HL-60 (cell line): ENCODE measurements around the gene GP1BB.

ENCODE experiments used
- DNase-seq, 2 experiments: peaks; one replicate each; pipeline ENCODE4 v3.0.0-alpha.2; 2010 to 2020; ENCODE audit warnings: low read depth in 1 of 2, low spot score in 1 of 2
- H3K27ac ChIP-seq: fragments of 250-450 bp; sonication (Bioruptor Pico); replicated peaks from 2 replicates; pipeline ENCODE4 v1.5.1; 2020; ENCODE audit warnings: mild to moderate bottlenecking, moderate library complexity
- H3K27me3 ChIP-seq: fragments of 250-450 bp; sonication (Bioruptor Pico); 2 replicates; pipeline ENCODE4 v1.5.1; 2021; ENCODE audit warnings: mild to moderate bottlenecking, moderate library complexity; ENCODE audit not compliant: insufficient read depth, poor library complexity, severe bottlenecking
- H3K4me3 ChIP-seq: replicated peaks from 2 replicates; pipeline ENCODE4 v1.5.1; 2011; ENCODE audit warnings: mild to moderate bottlenecking, control low read depth, low read length; ENCODE audit not compliant: insufficient read depth
- GABPA ChIP-seq: IDR thresholded peaks from 2 replicates; pipeline ENCODE4 v1.6.1; 2012; ENCODE audit warnings: low read depth
- POLR2AphosphoS5 ChIP-seq: IDR thresholded peaks from 2 replicates; pipeline ENCODE4 v1.6.1; 2012; ENCODE audit warnings: low read depth
- SPI1 ChIP-seq: IDR thresholded peaks from 2 replicates; pipeline ENCODE4 v1.6.1; 2012; ENCODE audit warnings: low read depth, mild to moderate bottlenecking, borderline replicate concordance
- TF ChIP-seq, protein P1 (sequence below): IDR thresholded peaks from 2 replicates; pipeline ENCODE4 v1.6.1; 2012; ENCODE audit warnings: low read depth; ENCODE audit not compliant: insufficient replicate concordance
- TF ChIP-seq, protein P2 (sequence below): IDR thresholded peaks from one replicate; pipeline ENCODE4 v1.5.1; 2011; ENCODE audit warnings: low read length, control low read depth, inconsistent platforms; ENCODE audit not compliant: insufficient read depth

Gene GP1BB

DNA sequence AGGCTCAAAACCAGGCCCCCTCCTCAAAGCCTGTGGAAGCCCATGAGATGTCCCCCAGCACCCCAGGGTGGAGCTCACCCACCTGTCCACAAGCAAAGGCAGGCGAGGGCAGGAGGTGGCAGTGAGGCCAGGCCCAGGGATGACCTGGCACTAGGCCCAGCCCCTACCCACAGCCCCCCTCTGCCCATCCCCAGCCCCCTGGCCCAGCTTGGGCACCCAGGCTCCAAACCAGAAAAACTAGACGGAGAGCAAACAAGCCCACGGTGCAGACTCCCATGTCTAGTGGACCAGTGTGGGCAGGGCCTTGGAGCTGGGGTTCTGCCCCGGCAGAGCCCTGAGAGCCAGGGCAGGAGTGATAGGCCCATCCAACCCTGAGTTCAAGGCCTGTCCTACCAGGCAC lies 20.3 kb downstream of the GP1BB start:
- DNase-seq = no peak
- Histone ChIP-seq H3K27me3 (no peaks in the 10 kb centered on the region), H3K27ac (no peak overlapping the region), H3K4me3 (no peak overlapping the region)
- TF ChIP-seq SPI1 = no peak
- TF ChIP-seq, protein P1, sequence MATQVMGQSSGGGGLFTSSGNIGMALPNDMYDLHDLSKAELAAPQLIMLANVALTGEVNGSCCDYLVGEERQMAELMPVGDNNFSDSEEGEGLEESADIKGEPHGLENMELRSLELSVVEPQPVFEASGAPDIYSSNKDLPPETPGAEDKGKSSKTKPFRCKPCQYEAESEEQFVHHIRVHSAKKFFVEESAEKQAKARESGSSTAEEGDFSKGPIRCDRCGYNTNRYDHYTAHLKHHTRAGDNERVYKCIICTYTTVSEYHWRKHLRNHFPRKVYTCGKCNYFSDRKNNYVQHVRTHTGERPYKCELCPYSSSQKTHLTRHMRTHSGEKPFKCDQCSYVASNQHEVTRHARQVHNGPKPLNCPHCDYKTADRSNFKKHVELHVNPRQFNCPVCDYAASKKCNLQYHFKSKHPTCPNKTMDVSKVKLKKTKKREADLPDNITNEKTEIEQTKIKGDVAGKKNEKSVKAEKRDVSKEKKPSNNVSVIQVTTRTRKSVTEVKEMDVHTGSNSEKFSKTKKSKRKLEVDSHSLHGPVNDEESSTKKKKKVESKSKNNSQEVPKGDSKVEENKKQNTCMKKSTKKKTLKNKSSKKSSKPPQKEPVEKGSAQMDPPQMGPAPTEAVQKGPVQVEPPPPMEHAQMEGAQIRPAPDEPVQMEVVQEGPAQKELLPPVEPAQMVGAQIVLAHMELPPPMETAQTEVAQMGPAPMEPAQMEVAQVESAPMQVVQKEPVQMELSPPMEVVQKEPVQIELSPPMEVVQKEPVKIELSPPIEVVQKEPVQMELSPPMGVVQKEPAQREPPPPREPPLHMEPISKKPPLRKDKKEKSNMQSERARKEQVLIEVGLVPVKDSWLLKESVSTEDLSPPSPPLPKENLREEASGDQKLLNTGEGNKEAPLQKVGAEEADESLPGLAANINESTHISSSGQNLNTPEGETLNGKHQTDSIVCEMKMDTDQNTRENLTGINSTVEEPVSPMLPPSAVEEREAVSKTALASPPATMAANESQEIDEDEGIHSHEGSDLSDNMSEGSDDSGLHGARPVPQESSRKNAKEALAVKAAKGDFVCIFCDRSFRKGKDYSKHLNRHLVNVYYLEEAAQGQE = no peak

DNA sequence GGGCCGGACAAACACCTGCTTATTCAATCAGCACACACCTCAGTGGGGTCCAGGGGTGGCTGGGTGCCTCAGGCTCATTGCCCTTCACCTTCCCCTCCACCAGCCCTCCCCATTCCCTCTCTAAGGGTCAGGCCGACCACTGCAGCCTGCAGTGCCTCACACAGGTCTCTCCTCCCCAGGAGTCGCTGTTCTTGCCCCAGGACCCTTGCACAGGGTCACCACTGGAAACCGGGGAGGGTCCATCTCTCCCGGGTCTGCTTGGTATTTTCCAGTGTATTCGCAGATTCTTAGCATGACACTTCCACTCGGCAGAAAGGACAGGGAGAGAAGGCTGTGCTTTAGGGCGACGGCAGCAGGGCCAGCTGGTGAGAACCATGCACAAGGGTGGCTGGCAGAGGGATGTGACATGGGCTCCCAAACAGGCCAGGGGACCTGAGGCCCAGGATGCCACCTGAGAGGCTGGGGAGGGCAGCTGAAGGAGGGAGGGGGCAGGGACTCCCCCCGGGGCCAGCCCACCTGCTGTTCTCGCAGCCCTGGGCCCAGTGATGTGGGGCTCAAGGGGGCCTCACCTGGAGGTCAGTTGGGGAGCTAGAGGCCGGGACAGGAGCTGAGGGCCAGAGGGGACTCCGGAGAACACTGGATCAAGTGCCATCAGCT lies 21.1 kb downstream of the GP1BB start:
- Histone ChIP-seq H3K27me3 (no peaks in the 10 kb centered on the region), H3K27ac (no peak overlapping the region)
- TF ChIP-seq POLR2AphosphoS5 = no peak
- TF ChIP-seq, protein P2, sequence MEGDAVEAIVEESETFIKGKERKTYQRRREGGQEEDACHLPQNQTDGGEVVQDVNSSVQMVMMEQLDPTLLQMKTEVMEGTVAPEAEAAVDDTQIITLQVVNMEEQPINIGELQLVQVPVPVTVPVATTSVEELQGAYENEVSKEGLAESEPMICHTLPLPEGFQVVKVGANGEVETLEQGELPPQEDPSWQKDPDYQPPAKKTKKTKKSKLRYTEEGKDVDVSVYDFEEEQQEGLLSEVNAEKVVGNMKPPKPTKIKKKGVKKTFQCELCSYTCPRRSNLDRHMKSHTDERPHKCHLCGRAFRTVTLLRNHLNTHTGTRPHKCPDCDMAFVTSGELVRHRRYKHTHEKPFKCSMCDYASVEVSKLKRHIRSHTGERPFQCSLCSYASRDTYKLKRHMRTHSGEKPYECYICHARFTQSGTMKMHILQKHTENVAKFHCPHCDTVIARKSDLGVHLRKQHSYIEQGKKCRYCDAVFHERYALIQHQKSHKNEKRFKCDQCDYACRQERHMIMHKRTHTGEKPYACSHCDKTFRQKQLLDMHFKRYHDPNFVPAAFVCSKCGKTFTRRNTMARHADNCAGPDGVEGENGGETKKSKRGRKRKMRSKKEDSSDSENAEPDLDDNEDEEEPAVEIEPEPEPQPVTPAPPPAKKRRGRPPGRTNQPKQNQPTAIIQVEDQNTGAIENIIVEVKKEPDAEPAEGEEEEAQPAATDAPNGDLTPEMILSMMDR = no peak
- TF ChIP-seq SPI1 = no peak
- no peak for TF ChIP-seq GABPA
- TF ChIP-seq, protein P1 = no peak

DNA sequence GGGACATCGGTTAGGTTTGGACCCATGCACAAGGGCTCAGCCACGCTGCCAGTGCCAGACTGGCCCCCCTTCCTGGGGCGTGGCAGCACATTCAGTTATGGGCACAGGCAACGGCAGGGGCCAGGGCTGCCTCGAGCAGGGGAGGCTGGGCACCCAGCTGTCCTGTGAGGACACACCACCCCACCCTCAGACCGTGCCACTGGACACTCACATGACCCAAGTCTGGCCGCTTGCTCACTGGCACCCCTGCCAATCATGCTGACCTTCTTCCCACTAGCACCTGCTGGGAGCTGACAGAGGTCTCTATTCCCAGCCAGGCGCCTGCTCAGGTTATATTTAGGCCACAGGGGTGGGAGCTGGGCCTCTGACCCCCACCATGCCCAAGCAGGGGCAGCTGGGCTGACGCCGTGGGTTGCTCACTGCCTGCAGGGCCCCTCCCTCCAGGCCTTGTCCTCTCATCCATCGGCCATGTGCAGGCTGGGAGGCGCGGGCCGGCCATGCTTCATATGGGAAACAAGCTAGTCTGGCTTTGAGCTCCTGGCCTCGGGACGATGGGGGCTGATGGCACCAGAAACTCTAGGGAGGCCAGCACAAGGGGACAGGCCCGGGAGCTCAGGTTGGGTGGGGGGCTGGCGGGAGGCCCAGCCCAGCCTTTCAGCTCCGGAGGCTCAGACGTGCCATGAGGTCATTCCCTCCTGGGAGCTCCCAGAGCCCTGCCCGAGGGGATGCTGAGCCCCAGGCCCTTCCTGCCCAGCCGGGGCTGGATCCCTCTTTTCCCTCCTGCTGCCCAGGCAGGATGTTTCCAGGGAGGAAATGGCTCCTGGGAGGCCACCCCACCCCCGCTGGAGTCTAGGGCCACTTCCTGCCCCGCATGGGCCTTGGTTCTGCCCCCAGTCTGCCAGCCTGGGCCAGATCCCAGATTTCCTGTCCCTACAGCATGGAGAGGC lies 22.1 kb downstream of the GP1BB start:
- H3K27me3 ChIP-seq = no peaks in the 10 kb centered on the region
- DNase-seq = no peak
- no peak overlapping the region for H3K4me3 ChIP-seq
- TF ChIP-seq POLR2AphosphoS5 = no peak
- TF ChIP-seq SPI1 = no peak
- TF ChIP-seq GABPA = no peak
- TF ChIP-seq, protein P1 = no peak
- H3K27ac ChIP-seq = no peak overlapping the region

More for the DNA sequence above, 21.1 kb downstream of the GP1BB start:
- no peak for DNase-seq
- H3K4me3 ChIP-seq = no peak overlapping the region

DNA sequence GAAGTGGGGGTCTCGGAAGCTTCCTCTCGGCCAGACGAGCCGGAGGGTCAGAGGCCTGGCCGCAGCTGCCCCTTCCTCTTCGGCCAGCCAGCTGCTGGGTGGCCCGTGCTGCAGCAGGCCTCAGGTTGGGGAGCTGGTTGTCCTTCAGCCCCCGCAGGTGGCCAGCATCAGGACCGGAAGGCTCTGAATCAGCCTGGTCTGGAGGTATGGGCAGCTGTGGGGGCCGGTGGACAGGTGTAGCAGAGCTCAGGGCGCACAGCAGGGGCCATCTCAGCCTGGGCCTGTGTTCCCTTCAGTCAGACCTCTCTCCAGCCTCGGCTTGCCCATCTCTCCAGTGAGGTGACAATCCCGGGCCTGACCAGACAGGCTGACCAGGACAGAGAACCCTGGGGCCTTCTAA lies 23.4 kb downstream of the GP1BB start:
- H3K4me3 ChIP-seq = no peak overlapping the region
- no peak overlapping the region for H3K27ac ChIP-seq
- no peaks in the 10 kb centered on the region for H3K27me3 ChIP-seq
- no peak for DNase-seq
- no peak for TF ChIP-seq POLR2AphosphoS5
- TF ChIP-seq SPI1 = no peak
- TF ChIP-seq, protein P2 = no peak
- TF ChIP-seq, protein P1 = no peak
- no peak for TF ChIP-seq GABPA
